Small intestine (tissue), 7 donors: ENCODE measurements around the gene NREP. TPM values are rescaled to one million over a fixed set of nuclear protein-coding genes. Genes with fewer than 3 reads are reported as not detected.

ENCODE experiments used
- DNase-seq, 2 donors: peaks; one replicate each; pipeline versions ENCODE4 v3.0.0 to v3.0.0-alpha.2; 2013
- FAIRE-seq: peaks from 2 replicates; lab custom pipeline; 2012; peaks lifted over from hg19 to GRCh38; lab: Jason Lieb, UNC
- H3K27ac ChIP-seq, 3 donors: one replicate each; pipeline ENCODE4 v1.5.1; 2013; ENCODE audit warnings: low read length in 2 of 3, mild to moderate bottlenecking in 2 of 3, control low read depth in 1 of 3, inconsistent platforms in 1 of 3, low read depth in 1 of 3, moderate library complexity in 1 of 3
- H3K27me3 ChIP-seq, 3 donors: one replicate each; pipeline ENCODE4 v1.6.1; 2013; ENCODE audit warnings: low read length in 3 of 3, inconsistent platforms in 1 of 3; ENCODE audit not compliant: control insufficient read depth in 3 of 3, insufficient read depth in 3 of 3
- H3K36me3 ChIP-seq, 3 donors: one replicate each; pipeline ENCODE4 v1.6.1; 2013; ENCODE audit warnings: low read length in 3 of 3, inconsistent platforms in 1 of 3, low read depth in 1 of 3, mild to moderate bottlenecking in 1 of 3, moderate library complexity in 1 of 3; ENCODE audit not compliant: control insufficient read depth in 3 of 3, insufficient read depth in 2 of 3
- H3K4me1 ChIP-seq, 3 donors: one replicate each; pipeline ENCODE4 v1.6.1; 2013; ENCODE audit warnings: low read length in 2 of 3, inconsistent platforms in 1 of 3, low read depth in 1 of 3, mild to moderate bottlenecking in 1 of 3, moderate library complexity in 1 of 3; ENCODE audit not compliant: control insufficient read depth in 3 of 3, insufficient read depth in 2 of 3
- H3K4me3 ChIP-seq, 3 donors: one replicate each; pipeline ENCODE4 v1.5.1; 2013; ENCODE audit warnings: low read length in 3 of 3, control low read depth in 1 of 3, inconsistent platforms in 1 of 3, low read depth in 1 of 3, mild to moderate bottlenecking in 1 of 3, moderate library complexity in 1 of 3
- H3K9me3 ChIP-seq, 2 donors: one replicate each; pipeline ENCODE4 v1.6.1; 2013; ENCODE audit warnings: low read depth in 1 of 2, low read length in 1 of 2; ENCODE audit not compliant: control insufficient read depth in 2 of 2, insufficient read depth in 1 of 2
- WGBS, 3 donors: extraction: QIAGEN DNeasy Blood & Tissue Kit; methylation state at CpG; one replicate each; pipeline ENCODE4 v1.1.7; 2013; 5-methylcytosine and 5-hydroxymethylcytosine counted together
- polyA plus RNA-seq, 4 donors: library from polyadenylated mRNA; stranded (reverse) in 3 of 4; unstranded in 1 of 4; fragments of 200-250 nt in 3 of 4; fragments of 120-200 nt in 1 of 4; gene quantifications; one replicate each; pipeline versions ENCODE4 v1.2.1 to v1.2.3, GENCODE V29; 2013
- donor health status: healthy with polysubstance abuse.
- donor health status: control.
- donor health status: control.
- donor health status: Bipolar disorder and iron deficiency.
- donor health status: healthy.

NREP gene
- polyA plus RNA-seq, 4 donors = 1.8 to 107 (median 10.0) TPM

DNA sequence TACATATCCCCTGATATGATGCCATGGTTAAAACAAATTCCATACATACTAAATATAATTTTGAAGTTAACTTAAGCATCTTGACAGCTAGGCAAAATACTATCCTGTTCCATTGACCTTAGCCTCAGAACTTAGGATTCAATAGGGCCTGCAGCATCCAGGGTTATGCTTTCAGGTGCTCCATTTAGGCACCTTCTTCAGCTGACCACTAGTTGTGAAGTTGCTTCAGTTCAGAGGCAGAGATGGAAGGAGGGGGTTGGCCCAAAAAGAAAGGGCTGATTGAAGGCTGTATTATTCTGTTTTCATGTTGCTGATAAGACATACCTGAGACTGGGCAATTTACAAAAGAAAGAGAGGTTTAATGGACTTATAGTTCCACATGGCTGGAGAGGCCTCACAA, 7.0 kb upstream of the NREP start:
- H3K4me1 ChIP-seq = no peaks in the 10 kb centered on the region
- no peak overlapping the region for H3K4me3 ChIP-seq
- no peaks in the 10 kb centered on the region for H3K9me3 ChIP-seq
- no peaks in the 10 kb centered on the region for H3K36me3 ChIP-seq
- H3K27ac ChIP-seq = no peak overlapping the region
- no peak for FAIRE-seq
- DNase-seq = no peak
- peaks cover 0 to 2% (median 0%) of the 10 kb centered on the region in 3 donors for H3K27me3 ChIP-seq

DNA sequence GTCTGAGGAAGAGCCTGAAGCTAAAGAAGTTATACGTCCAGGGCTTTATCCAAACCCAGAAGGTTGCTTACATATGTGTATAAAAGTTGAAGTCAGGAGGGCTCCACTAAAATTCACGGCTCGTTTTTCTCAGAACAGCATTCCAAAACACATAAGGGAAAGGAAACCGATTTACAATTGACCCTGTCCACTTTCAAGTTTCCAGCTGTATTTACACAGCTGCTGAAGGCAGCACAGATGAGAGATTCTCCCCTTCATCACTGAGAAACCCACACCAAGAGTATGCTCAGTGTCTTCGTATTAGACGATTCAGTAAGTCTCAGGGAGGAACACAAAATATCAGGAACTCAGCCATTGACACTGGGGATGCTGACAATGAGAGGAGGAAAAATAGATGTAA, 5.9 kb upstream of the NREP start:
- DNase-seq = no peak

DNA sequence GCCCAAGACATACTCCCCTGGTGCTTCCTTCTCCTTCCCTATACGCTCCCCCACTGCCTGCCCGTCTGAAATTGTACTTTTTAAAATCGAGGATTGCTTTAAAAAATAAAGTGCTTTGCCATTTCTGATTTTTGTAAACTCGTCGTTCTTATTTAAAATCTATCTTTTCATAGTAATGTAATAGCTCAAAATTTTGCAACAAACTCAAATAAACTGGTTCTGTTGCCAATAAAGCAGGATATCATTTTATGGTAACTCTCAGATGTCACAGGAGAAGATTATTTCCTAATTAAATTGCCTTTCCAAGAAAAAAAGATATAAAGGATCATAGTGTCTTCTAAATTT, 1.3 kb upstream of the NREP start:
- peak overlapping the region; percentile 83 to 95 (median 85) for H3K27ac ChIP-seq
- peaks cover 0 to 10% (median 4%) of the 10 kb centered on the region in 3 donors for H3K4me1 ChIP-seq
- H3K36me3 ChIP-seq = no peaks in the 10 kb centered on the region
- no peaks in the 10 kb centered on the region for H3K9me3 ChIP-seq
- peak overlapping the region; percentile 72 to 78 (median 76) for H3K4me3 ChIP-seq
- FAIRE-seq (no peak), DNase-seq (no peak)
- 4 to 9% (median 6%) methylated on average over 5 of the region's 5 CpGs for WGBS, 3 donors
- H3K27me3 ChIP-seq = no peaks in the 10 kb centered on the region

More for the DNA sequence above, 5.9 kb upstream of the NREP start:
- H3K36me3 ChIP-seq = no peaks in the 10 kb centered on the region
- H3K4me1 ChIP-seq = no peaks in the 10 kb centered on the region
- H3K9me3 ChIP-seq = no peaks in the 10 kb centered on the region
- FAIRE-seq = no peak
- H3K27ac ChIP-seq = no peak overlapping the region
- 50 to 57% (median 54%) methylated on average over 6 of the region's 6 CpGs for WGBS, 3 donors
- H3K4me3 ChIP-seq = no peak overlapping the region
- H3K27me3 ChIP-seq = peaks cover 0 to 2% (median 0%) of the 10 kb centered on the region in 3 donors

DNA sequence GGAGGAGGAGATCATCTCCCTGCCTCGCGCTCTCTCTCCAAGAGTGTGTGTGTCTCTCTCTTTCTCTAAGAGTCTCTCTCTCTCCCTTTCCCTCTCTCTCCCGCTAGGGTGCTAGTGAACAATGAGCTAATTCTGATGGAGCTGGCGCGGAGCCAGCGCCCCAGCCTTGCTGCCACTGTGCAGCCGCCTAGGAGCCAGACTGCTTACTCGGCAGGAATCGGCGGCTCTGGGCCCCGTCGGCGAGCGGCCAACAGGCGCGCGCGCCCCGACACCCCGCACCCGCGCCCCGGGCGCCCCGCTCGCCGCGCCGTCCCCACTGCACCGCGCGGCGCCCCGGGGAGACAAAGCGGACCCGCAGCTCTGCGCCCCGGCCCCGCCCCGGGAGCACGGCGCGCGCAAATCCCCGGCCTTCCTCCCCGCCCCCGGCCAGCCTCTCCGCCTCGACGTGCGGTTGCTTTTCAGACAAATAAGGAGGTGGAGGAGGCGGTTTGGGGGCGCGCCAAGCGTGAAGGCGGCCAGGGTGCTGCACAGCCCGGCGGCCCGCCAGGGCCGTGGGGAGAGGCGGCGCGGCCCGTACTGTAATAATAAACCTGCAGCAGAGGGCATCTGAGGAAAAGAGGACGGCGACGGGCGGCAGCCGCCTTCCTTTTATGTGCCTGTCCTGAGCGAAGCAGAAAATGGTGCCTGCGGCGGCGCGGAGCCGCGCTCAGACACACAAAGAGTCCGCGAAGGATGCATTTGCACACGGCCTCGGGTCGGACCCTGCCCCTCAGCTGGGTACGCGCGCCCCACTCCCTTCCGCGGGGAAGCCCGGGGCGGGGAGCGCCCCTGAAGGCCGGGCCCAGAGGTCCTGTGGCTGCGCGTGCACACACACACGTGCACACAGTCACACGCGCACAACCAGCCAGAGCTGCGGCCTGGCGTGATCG, 625 bp upstream of the NREP start:
- peak overlapping the region; percentile 83 to 95 (median 85) for H3K27ac ChIP-seq
- H3K36me3 ChIP-seq = no peaks in the 10 kb centered on the region
- 0 to 1% (median 1%) methylated on average over 69 to 98 of the region's 98 CpGs for WGBS, 3 donors
- FAIRE-seq (no peak), DNase-seq (peak; percentile 88 to 97)
- H3K9me3 ChIP-seq = no peaks in the 10 kb centered on the region
- H3K4me1 ChIP-seq = peaks cover 0 to 10% (median 4%) of the 10 kb centered on the region in 3 donors
- H3K4me3 ChIP-seq = peak overlapping the region; percentile 72 to 78 (median 76)
- no peaks in the 10 kb centered on the region for H3K27me3 ChIP-seq

DNA sequence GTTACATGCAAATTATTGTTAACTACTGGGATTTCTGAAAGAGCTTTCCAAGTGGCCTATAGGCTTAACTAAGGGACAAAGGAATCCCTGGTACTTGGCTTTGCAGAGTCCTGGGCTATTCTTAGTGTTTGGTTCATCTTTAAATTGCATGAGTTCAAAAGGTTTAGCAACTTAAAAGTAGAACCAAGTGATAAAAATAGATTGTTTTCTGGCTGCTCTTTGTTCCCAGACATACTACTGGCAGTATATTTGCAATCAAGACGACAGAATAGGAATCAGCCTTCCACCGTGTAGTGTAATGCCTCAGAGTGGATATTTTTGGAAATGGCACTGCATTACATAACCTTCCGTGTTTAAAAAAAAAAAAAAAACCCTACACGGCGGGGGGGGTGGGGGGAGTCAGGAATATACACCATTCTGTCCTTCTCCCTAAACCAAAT, 1.0 kb downstream of the NREP start:
- DNase-seq (peak in 1 of 2 donors; percentile 38), FAIRE-seq (no peak)
- peaks cover 0 to 10% (median 4%) of the 10 kb centered on the region in 3 donors for H3K4me1 ChIP-seq
- 5 to 11% (median 8%) methylated on average over 5 of the region's 5 CpGs for WGBS, 3 donors
- no peaks in the 10 kb centered on the region for H3K27me3 ChIP-seq
- peak overlapping the region in 1 of 3 donors; percentile 76 for H3K4me3 ChIP-seq
- H3K36me3 ChIP-seq = no peaks in the 10 kb centered on the region
- H3K9me3 ChIP-seq = no peaks in the 10 kb centered on the region
- H3K27ac ChIP-seq = peak overlapping the region in 1 of 3 donors; percentile 95

DNA sequence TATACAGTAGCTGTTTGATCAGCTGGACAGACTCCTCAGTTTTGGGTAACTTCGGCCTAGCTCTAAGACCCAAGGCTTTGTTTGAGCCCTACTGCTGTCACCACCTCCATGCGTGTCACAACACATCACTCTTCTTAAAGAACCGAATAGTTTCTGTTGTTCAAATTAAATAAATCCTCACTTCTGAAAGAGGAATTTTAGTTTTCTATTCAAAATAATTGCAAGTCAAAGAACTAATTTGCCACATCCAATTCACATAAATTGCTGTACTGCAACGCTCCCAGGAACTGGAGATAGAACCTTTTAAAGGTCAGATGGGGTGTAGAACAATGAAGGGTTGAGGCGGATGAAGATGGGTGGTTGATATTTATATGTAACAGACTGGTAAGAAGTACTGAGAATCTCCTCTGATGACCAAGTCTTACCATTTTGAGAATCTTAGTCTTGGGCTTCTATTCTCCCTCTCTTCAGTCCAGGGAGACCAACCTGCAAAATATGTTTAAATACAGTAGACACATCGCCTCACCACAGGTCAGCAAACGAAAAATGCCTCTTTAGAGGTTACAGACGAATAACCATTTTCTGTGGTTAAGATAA, 1.6 kb downstream of the NREP start:
- 57 to 80% (median 80%) methylated on average over 8 of the region's 8 CpGs for WGBS, 3 donors
- Histone ChIP-seq H3K9me3 (no peaks in the 10 kb centered on the region), H3K36me3 (peaks cover 0 to 3% (median 0%) of the 10 kb centered on the region in 3 donors), H3K27me3 (no peaks in the 10 kb centered on the region), H3K4me3 (peak overlapping the region in 1 of 3 donors; percentile 76), H3K4me1 (peaks cover 0 to 10% (median 4%) of the 10 kb centered on the region in 3 donors), H3K27ac (peak overlapping the region in 1 of 3 donors; percentile 95)
- DNase-seq (no peak), FAIRE-seq (no peak)

DNA sequence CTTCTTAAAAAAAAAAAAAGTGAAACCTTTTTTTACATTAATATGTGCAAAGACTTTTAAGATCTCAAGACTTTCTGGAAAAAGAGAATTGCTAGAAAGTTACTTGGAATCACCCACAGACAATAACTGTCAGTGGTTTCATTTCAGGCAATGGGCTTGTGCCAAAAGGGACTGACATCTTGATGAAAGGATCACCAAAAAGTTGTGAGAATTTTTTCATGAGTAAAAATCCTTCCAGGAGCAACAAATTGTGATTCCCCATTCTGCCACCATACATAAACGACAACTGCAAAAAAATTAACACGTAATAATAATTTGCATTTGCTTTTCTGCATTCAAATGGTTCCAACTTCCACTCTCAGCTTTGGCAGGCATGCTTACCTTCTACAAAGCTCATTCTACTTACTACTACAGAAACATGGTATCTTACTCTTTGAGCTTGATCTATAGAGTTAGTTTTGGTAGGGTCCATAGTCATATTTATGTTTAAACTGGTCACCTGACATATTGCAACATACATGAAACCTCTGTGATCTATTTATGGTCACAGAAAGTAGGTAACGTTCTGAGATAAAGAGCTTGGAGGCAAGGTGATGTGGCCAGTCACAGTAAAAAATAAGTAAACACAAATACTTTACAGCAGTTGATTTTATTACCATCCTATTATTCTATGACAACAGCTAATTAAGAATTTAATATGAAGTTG, 3.0 kb downstream of the NREP start:
- DNase-seq = no peak
- no peaks in the 10 kb centered on the region for H3K9me3 ChIP-seq
- 73 to 77% (median 75%) methylated on average over 3 of the region's 3 CpGs for WGBS, 3 donors
- H3K36me3 ChIP-seq = peaks cover 0 to 8% (median 0%) of the 10 kb centered on the region in 3 donors
- H3K4me3 ChIP-seq = no peak overlapping the region
- H3K4me1 ChIP-seq = peaks cover 0 to 10% (median 4%) of the 10 kb centered on the region in 3 donors
- H3K27me3 ChIP-seq = no peaks in the 10 kb centered on the region
- no peak overlapping the region for H3K27ac ChIP-seq
- FAIRE-seq = no peak

DNA sequence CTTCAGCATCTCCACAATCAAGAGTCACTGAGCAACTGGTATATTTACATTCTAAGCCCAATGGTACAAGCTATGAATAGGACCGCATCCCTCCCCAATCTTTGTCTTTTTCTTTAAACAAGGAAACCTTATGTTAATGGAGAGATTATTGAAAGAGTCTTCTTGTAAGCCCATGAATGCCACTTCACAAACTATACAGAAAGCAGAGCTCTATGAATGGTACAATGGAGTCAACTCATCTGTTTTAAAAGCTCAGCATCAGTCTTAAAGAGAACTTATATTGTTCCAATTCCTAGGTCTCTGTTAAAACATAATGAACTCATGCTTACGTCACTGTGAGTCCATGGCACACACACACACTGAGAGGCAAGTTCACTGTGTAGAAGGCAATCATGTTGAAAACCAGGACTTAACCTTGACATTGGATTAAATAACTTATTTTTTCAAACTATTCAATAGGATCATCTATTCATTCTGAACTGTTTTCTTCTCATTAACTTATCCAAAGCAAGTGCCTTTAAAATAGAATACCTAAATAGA, 4.5 kb downstream of the NREP start:
- WGBS, 3 donors = 93 to 97% (median 93%) methylated on average over 2 of the region's 2 CpGs
- Histone ChIP-seq H3K4me3 (no peak overlapping the region), H3K9me3 (no peaks in the 10 kb centered on the region), H3K27ac (no peak overlapping the region), H3K27me3 (no peaks in the 10 kb centered on the region), H3K36me3 (peaks cover 0 to 8% (median 0%) of the 10 kb centered on the region in 3 donors), H3K4me1 (peaks cover 0 to 10% (median 4%) of the 10 kb centered on the region in 3 donors)
- FAIRE-seq = no peak
- DNase-seq = no peak
